Peyer's patch (tissue), 4 donors: Measurements from ENCODE around the gene IL37. TPM values are rescaled to one million over a fixed set of nuclear protein-coding genes. Genes with fewer than 3 reads are reported as not detected.

Experiments used
- DNase-seq, 3 donors: peaks; one replicate each; pipeline ENCODE4 v3.0.0-alpha.2; 2017 to 2019
- H3K27ac ChIP-seq, 4 donors: fragments of 200-600 bp; sonication (generic); one replicate each; pipeline ENCODE4 v1.5.1; 2016 to 2019
- H3K27me3 ChIP-seq, 2 donors: fragments of 200-600 bp; sonication (generic); one replicate each; pipeline ENCODE4 v1.5.1; 2019
- H3K36me3 ChIP-seq, 3 donors: fragments of 200-600 bp; sonication (generic); one replicate each; pipeline ENCODE4 v1.5.1; 2016 to 2019
- H3K4me1 ChIP-seq, 4 donors: fragments of 200-600 bp; sonication (generic); one replicate each; pipeline ENCODE4 v1.5.1; 2016 to 2019
- H3K4me3 ChIP-seq, 4 donors: fragments of 200-600 bp; sonication (generic); 1 replicate in 3 of 4; 2 replicates in 1 of 4; pipeline ENCODE4 v1.5.1; 2016 to 2019; ENCODE audit warnings: mild to moderate bottlenecking in 1 of 4
- H3K9me3 ChIP-seq, 4 donors: fragments of 200-600 bp; sonication (generic); one replicate each; pipeline ENCODE4 v1.5.1; 2016 to 2019; ENCODE audit warnings: mild to moderate bottlenecking in 1 of 4
- POLR2A ChIP-seq, 2 donors: fragments of 450-650 bp; IDR thresholded peaks; one replicate each; pipeline ENCODE4 v1.5.1; 2017; ENCODE audit warnings: antibody characterized with exemption in 2 of 2, mild to moderate bottlenecking in 2 of 2, moderate library complexity in 2 of 2
- total RNA-seq, 4 donors: library from RNA; depleted of rRNA; stranded (reverse); fragments of >200 nt; gene quantifications; one replicate each; pipeline ENCODE4 v1.1.0, GENCODE V29; 2016
- TF ChIP-seq, protein P1 (sequence below), 6 experiments: fragments of 450-650 bp in 4 of 6; fragments of 200-600 bp in 2 of 6; sonication (generic) in 1 of 6; IDR thresholded peaks; one replicate each; pipeline ENCODE4 v1.5.1; 2017 to 2019; ENCODE audit warnings: antibody characterized with exemption in 6 of 6, mild to moderate bottlenecking in 3 of 6, moderate library complexity in 1 of 6

IL37 gene
- total RNA-seq, 4 donors from 2014 or later, result not detected

DNA sequence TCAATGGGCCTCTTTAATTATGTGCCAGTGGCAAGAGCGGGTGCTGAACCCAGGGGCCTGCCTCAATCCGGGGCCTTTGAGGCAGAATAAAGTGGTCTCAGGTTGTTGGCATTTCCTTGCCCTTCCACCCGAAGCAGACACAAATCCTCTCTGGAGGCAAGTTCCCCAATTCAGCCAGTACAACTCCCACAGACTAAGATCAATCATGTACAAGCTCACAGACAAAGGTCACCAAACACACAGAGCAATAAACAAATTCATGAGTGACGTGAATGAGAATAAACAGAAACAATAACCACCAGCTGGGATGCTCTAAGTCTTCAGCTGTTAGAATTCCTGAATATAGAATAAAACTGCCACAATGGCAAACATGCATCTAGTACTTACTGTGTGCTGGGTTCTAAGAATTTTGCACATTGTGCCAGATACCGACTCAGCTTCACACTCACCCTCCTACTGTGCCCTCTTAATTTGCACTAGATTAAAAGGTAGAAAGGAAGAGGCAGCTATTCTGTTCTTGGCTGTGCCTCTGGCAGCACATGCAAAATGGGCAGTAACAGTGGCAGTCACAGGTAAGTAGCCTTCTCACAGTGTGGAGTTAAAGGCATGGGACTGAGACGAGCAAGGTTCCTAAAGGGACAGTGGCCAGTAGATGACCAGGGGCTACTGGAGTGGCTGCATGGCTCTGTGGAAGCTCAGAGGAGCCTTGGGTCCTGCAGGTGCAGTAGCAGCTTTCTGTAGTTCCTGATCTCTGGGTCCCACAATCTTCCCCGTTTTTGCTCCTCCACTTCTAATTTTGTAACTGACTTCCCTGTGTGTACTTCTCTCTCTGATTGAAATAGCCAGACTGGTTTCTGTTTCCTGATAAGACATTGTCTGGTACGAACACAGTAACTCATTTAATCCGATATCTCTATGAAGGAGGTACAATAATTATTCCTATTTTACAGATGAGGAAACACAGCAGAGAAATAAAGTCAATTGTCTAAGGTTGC lies 39.8 kb upstream of the IL37 start:
- no peak for DNase-seq

DNA sequence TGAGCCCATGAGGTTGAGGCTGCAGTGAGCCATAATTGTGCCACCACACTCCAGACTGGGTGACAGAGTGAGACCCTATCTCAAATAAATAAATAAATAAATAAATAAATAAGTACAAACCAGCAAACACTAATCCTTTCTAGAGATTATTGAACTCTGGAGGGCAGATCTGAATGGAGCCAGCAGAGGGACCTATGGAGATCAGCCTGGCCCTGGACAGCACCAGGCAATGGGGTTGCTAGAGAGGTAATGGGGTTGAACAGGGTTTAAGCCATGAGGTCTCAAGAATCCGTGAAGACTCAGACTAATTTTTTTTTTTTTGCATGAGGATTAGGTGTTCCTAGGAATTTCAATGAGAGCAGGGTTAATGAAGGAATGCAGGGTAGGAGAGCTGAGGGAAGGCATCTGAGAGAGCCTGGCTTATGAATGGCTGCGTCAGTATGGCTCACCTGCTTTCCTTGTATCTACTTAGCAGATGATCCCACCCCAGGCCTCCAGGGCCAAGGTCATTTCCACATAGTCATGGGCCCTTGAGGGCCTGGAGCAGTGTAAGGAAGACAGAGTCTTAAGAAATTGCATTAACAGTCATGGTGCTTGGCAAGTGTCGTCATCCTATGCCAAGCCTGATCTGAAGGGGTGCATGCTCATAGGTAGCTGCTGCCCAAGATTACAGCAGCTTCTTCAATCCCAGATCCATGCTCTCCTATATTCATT lies 34.6 kb upstream of the IL37 start:
- Histone ChIP-seq H3K27ac (no peak overlapping the region), H3K4me3 (no peak overlapping the region), H3K9me3 (no peaks in the 10 kb centered on the region), H3K27me3 (no peaks in the 10 kb centered on the region), H3K4me1 (peaks cover 0 to under 1% (median 0%) of the 10 kb centered on the region in 4 donors), H3K36me3 (no peaks in the 10 kb centered on the region)
- TF ChIP-seq, protein P1, sequence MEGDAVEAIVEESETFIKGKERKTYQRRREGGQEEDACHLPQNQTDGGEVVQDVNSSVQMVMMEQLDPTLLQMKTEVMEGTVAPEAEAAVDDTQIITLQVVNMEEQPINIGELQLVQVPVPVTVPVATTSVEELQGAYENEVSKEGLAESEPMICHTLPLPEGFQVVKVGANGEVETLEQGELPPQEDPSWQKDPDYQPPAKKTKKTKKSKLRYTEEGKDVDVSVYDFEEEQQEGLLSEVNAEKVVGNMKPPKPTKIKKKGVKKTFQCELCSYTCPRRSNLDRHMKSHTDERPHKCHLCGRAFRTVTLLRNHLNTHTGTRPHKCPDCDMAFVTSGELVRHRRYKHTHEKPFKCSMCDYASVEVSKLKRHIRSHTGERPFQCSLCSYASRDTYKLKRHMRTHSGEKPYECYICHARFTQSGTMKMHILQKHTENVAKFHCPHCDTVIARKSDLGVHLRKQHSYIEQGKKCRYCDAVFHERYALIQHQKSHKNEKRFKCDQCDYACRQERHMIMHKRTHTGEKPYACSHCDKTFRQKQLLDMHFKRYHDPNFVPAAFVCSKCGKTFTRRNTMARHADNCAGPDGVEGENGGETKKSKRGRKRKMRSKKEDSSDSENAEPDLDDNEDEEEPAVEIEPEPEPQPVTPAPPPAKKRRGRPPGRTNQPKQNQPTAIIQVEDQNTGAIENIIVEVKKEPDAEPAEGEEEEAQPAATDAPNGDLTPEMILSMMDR (IDR thresholded peaks at IDR 0.05), result no peak
- no peak for TF ChIP-seq POLR2A (IDR thresholded peaks at IDR 0.05)
- DNase-seq, result no peak

More for the DNA sequence above, 39.8 kb upstream of the IL37 start:
- Histone ChIP-seq H3K36me3 (no peaks in the 10 kb centered on the region), H3K27ac (no peak overlapping the region), H3K27me3 (no peaks in the 10 kb centered on the region), H3K9me3 (no peaks in the 10 kb centered on the region), H3K4me1 (peaks cover 0 to 24% (median 0%) of the 10 kb centered on the region in 4 donors), H3K4me3 (no peak overlapping the region)
- TF ChIP-seq POLR2A (IDR thresholded peaks at IDR 0.05), result no peak
- TF ChIP-seq, protein P1 (IDR thresholded peaks at IDR 0.05), result no peak

DNA sequence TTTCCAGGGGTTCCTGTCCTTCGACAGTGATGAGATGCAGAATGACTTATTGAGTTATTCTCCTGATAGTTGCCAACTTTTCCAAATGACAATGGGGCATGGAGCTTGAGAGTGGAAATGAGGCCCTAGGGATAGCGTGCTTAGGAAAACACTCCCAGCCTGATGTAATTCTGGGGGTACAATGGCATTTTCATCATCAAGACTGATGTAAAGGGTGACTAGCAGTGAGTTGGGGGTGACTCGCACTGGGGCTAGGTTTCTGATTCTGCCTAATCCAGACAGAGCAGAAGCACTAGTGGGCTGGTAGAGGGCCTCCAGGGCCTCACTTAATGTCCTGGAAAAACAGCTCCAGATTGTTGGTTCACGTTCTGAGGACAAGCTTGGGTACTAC lies 34.0 kb upstream of the IL37 start:
- H3K9me3 ChIP-seq, result no peaks in the 10 kb centered on the region
- no peak for DNase-seq
- no peaks in the 10 kb centered on the region for H3K27me3 ChIP-seq
- no peak overlapping the region for H3K27ac ChIP-seq
- no peak overlapping the region for H3K4me3 ChIP-seq
- TF ChIP-seq, protein P1 (IDR thresholded peaks at IDR 0.05), result no peak
- no peak for TF ChIP-seq POLR2A (IDR thresholded peaks at IDR 0.05)
- no peaks in the 10 kb centered on the region for H3K4me1 ChIP-seq
- H3K36me3 ChIP-seq, result no peaks in the 10 kb centered on the region

DNA sequence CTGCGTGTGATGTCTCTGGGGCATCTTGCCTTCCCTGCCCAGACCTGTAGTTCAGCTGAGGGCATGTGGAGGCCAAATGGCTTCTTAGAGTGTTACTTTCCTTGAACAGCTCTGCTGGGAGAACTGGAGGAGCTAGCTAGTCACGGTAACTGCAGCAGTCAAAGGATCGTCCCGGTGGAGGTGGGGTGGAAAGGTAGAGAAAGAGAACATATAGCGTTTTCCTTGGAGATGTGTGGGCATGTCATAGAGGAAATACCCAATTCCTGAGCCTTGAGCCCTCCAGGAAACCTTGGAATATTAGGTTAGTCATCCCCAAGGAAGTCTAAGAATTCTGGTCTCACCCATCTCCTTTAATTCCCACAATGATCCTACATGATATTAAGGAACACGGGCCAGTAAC lies 33.5 kb upstream of the IL37 start:
- H3K36me3 ChIP-seq, result no peaks in the 10 kb centered on the region
- H3K27ac ChIP-seq, result no peak overlapping the region
- TF ChIP-seq, protein P1 (IDR thresholded peaks at IDR 0.05), result no peak
- no peak for TF ChIP-seq POLR2A (IDR thresholded peaks at IDR 0.05)
- no peaks in the 10 kb centered on the region for H3K27me3 ChIP-seq
- DNase-seq, result no peak
- H3K4me1 ChIP-seq, result no peaks in the 10 kb centered on the region
- H3K4me3 ChIP-seq, result no peak overlapping the region
- H3K9me3 ChIP-seq, result no peaks in the 10 kb centered on the region

DNA sequence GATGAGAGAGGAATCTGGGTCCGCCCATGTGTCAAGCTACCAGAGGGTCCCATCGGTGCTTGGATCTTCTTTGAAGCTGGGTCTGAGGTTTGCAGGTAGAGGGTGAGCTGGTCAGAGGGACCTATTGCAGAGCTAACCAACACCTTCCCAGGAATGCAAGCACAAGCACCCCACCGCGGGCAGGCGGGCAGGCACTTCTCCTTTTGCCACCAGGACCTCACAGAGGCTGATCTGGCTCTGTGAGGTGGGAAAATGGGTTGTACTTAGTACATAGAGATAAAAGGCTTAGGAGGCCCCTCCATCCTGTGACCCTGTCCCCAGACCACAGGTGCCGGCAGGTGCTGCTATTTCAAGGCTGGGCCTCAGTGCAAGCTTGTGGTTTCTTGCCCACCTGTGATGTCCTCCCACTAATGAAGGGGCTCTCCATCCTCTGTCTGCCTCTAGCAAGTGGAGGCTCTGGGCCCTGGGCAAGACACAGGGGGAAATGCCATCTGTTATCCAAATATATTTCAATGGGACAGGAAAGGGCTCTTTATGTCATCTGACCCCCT lies 31.4 kb upstream of the IL37 start:
- no peak overlapping the region for H3K27ac ChIP-seq
- H3K36me3 ChIP-seq, result no peaks in the 10 kb centered on the region
- no peaks in the 10 kb centered on the region for H3K4me1 ChIP-seq
- TF ChIP-seq, protein P1 (IDR thresholded peaks at IDR 0.05), result no peak
- no peak for TF ChIP-seq POLR2A (IDR thresholded peaks at IDR 0.05)
- H3K27me3 ChIP-seq, result no peaks in the 10 kb centered on the region
- H3K9me3 ChIP-seq, result no peaks in the 10 kb centered on the region
- no peak overlapping the region for H3K4me3 ChIP-seq
- peak in 1 of 3 donors; percentile 24 for DNase-seq
